GM23338 (cell line): Measurements from ENCODE around the gene SNRNP27. TPM values are rescaled to one million over a fixed set of nuclear protein-coding genes. Genes with fewer than 3 reads are reported as not detected.

Source experiments
- ATAC-seq: fragments of 200-7000 bp; cut with Tn5 transposase; 3 replicates; pipeline ENCODE4 v1.9.1; 2020
- DNase-seq: peaks from one replicate; pipeline ENCODE4 v3.0.0-alpha.2; 2015; ENCODE audit warnings: low spot score
- H2AFZ ChIP-seq: fragments of 200-600 bp; sonication (generic); 2 replicates; pipeline ENCODE4 v1.8.0; 2016; ENCODE audit warnings: antibody characterized with exemption, mild to moderate bottlenecking, moderate library complexity
- H3F3A ChIP-seq: fragments of 200-600 bp; sonication (generic); replicated peaks from 2 replicates; pipeline ENCODE4 v1.8.0; 2017; ENCODE audit warnings: antibody characterized with exemption, mixed run types, low read depth
- H3K27ac ChIP-seq: fragments of 200-600 bp; sonication (generic); 2 replicates; pipeline ENCODE4 v1.6.1; 2016; ENCODE audit warnings: low read depth
- H3K27me3 ChIP-seq: fragments of 200-600 bp; sonication (generic); 2 replicates; pipeline ENCODE4 v1.8.0; 2016; ENCODE audit warnings: mild to moderate bottlenecking, mixed run types, moderate library complexity; ENCODE audit not compliant: insufficient read depth
- H3K36me3 ChIP-seq: fragments of 200-600 bp; sonication (generic); 2 replicates; pipeline ENCODE4 v1.8.0; 2016; ENCODE audit warnings: mild to moderate bottlenecking; ENCODE audit not compliant: insufficient read depth
- H3K4me1 ChIP-seq: fragments of 200-600 bp; sonication (generic); 2 replicates; pipeline ENCODE4 v1.8.0; 2016; ENCODE audit warnings: mild to moderate bottlenecking, moderate library complexity; ENCODE audit not compliant: insufficient read depth
- H3K4me2 ChIP-seq: fragments of 200-600 bp; sonication (generic); 2 replicates; pipeline ENCODE4 v1.7.1; 2017; ENCODE audit warnings: mixed run types
- H3K4me3 ChIP-seq: fragments of 200-600 bp; sonication (generic); 2 replicates; pipeline ENCODE4 v1.6.1; 2016; ENCODE audit warnings: mixed run types
- H3K79me2 ChIP-seq: fragments of 200-600 bp; sonication (generic); replicated peaks from 2 replicates; pipeline ENCODE4 v1.8.0; 2017; ENCODE audit warnings: mild to moderate bottlenecking; ENCODE audit not compliant: insufficient read depth
- H3K9me2 ChIP-seq: fragments of 200-600 bp; sonication (generic); 2 replicates; pipeline ENCODE4 v1.8.0; 2017; ENCODE audit not compliant: insufficient read depth
- H4K20me1 ChIP-seq: fragments of 200-600 bp; sonication (generic); replicated peaks from 2 replicates; pipeline ENCODE4 v1.8.0; 2017; ENCODE audit warnings: mild to moderate bottlenecking; ENCODE audit not compliant: insufficient read depth
- H3K27ac Mint-ChIP-seq: 2 replicates; pipeline ENCODE4 v1.8.0; 2020; ENCODE audit warnings: inconsistent platforms, mild to moderate bottlenecking, moderate library complexity, mixed read lengths
- H3K27me3 Mint-ChIP-seq: 3 replicates; pipeline ENCODE4 v1.8.0; 2022; ENCODE audit warnings: low read depth, mild to moderate bottlenecking, moderate library complexity, mixed read lengths, inconsistent platforms; ENCODE audit not compliant: insufficient read depth, poor library complexity
- H3K36me3 Mint-ChIP-seq: 3 replicates; pipeline ENCODE4 v1.8.0; 2021; ENCODE audit warnings: low read depth, mild to moderate bottlenecking, inconsistent platforms, moderate library complexity, mixed read lengths
- H3K4me1 Mint-ChIP-seq: 3 replicates; pipeline ENCODE4 v1.8.0; 2020; ENCODE audit warnings: mild to moderate bottlenecking, inconsistent platforms, mixed read lengths
- H3K4me3 Mint-ChIP-seq: 3 replicates; pipeline ENCODE4 v1.8.0; 2021; ENCODE audit warnings: moderate library complexity, mild to moderate bottlenecking, inconsistent platforms, mixed read lengths
- H3K9me3 Mint-ChIP-seq: 3 replicates; pipeline ENCODE4 v1.8.0; 2020; ENCODE audit warnings: moderate library complexity, mild to moderate bottlenecking, inconsistent platforms, mixed read lengths
- CREB1 ChIP-seq: fragments of 250-450 bp; sonication (Bioruptor Pico); IDR thresholded peaks from 2 replicates; pipeline ENCODE4 v1.5.0; 2020; ENCODE audit warnings: low read depth, mild to moderate bottlenecking, moderate library complexity
- CTCF ChIP-seq, 2 experiments: fragments of 200-600 bp in 1 of 2; sonication (generic) in 1 of 2; conservative IDR thresholded peaks; 2 replicates each; pipeline versions ENCODE4 v1.5.1 to v1.6.1; 2016 to 2017; ENCODE audit warnings: antibody characterized with exemption in 2 of 2, low read depth in 2 of 2, mild to moderate bottlenecking in 2 of 2, moderate library complexity in 1 of 2
- ETS1 ChIP-seq: IDR thresholded peaks from 2 replicates; pipeline ENCODE4 v1.6.1; 2016; ENCODE audit warnings: antibody characterized with exemption
- EZH2 ChIP-seq: fragments of 200-600 bp; sonication (generic); IDR thresholded peaks from one replicate; pipeline ENCODE4 v1.8.0; 2017; ENCODE audit warnings: antibody characterized with exemption, mild to moderate bottlenecking, low read depth; ENCODE audit not compliant: unreplicated experiment
- EZH2phosphoT487 ChIP-seq: fragments of 200-600 bp; sonication (generic); IDR thresholded peaks from one replicate; pipeline ENCODE4 v1.8.1; 2018; ENCODE audit warnings: antibody characterized with exemption; ENCODE audit not compliant: unreplicated experiment
- NANOG ChIP-seq: IDR thresholded peaks from 2 replicates; pipeline ENCODE4 v1.6.1; 2016; ENCODE audit warnings: antibody characterized with exemption, borderline replicate concordance
- POLR2AphosphoS5 ChIP-seq: IDR thresholded peaks from 2 replicates; pipeline ENCODE4 v1.6.1; 2016; ENCODE audit warnings: antibody characterized with exemption, low read depth
- REST ChIP-seq: IDR thresholded peaks from one replicate; pipeline ENCODE4 v1.6.1; 2018; ENCODE audit warnings: antibody characterized with exemption; ENCODE audit not compliant: unreplicated experiment
- STAT1 ChIP-seq: IDR thresholded peaks from one replicate; pipeline ENCODE4 v1.6.1; 2016; ENCODE audit warnings: antibody characterized with exemption; ENCODE audit not compliant: unreplicated experiment
- ZNF114 ChIP-seq: fragments of 250-450 bp; sonication (Bioruptor Pico); IDR thresholded peaks from 2 replicates; pipeline ENCODE4 v1.5.0; 2020; ENCODE audit warnings: mild to moderate bottlenecking, moderate library complexity
- ZNF331 ChIP-seq: fragments of 250-450 bp; sonication (Bioruptor Pico); IDR thresholded peaks from 2 replicates; pipeline ENCODE4 v1.5.0; 2020; ENCODE audit warnings: low read depth, mild to moderate bottlenecking, moderate library complexity
- ZNF462 ChIP-seq: fragments of 250-450 bp; sonication (Bioruptor Pico); IDR thresholded peaks from 2 replicates; pipeline ENCODE4 v1.5.0; 2020; ENCODE audit warnings: mild to moderate bottlenecking, moderate library complexity
- polyA plus RNA-seq: library from polyadenylated mRNA; unstranded; fragments of >200 nt; fragmentation: Nextera tagmentation; extraction: Ambion mirVana; gene quantifications from 2 replicates; pipeline ENCODE4 v1.2.1, GENCODE V29; 2016
- total RNA-seq: library from RNA; depleted of rRNA; stranded (reverse); fragments of >200 nt; shearing (Covaris generic); gene quantifications from 2 replicates; pipeline ENCODE4 v1.2.3, GENCODE V29; 2014

The SNRNP27 gene
- total and polyA plus RNA-seq, 2 experiments from 2014 or later = 54.3 to 133 TPM

GRCh38 chr2:69932596-69932922 lies 38.8 kb downstream of the SNRNP27 start:
- Histone ChIP-seq H3K36me3 (no peaks in the 10 kb centered on the region), H2AFZ (no peak overlapping the region), H3K27me3 (no peaks in the 10 kb centered on the region), H3K9me2 (no peaks in the 10 kb centered on the region), H3K4me3 (no peak overlapping the region), H3K4me2 (no peak overlapping the region), H3F3A (no peaks in the 10 kb centered on the region), H4K20me1 (no peaks in the 10 kb centered on the region), H3K27ac (no peak overlapping the region), H3K79me2 (no peaks in the 10 kb centered on the region), H3K4me1 (peaks cover 4% of the 10 kb centered on the region; the same call in 1 of the 2 replicates)
- DNase-seq (no peak), ATAC-seq (no peak)
- H3K4me1 Mint-ChIP-seq = peaks cover 24% of the 10 kb centered on the region
- peaks cover 2% of the 10 kb centered on the region for H3K36me3 Mint-ChIP-seq
- no peak overlapping the region for H3K27ac Mint-ChIP-seq
- peaks cover 4% of the 10 kb centered on the region for H3K27me3 Mint-ChIP-seq
- H3K4me3 Mint-ChIP-seq = no peak overlapping the region
- H3K9me3 Mint-ChIP-seq = no peaks in the 10 kb centered on the region
- TF ChIP-seq EZH2phosphoT487 (no peak), ZNF462 (no peak), ZNF331 (CRISPR knock-in tag) (no peak), STAT1 (no peak), ETS1 (no peak), POLR2AphosphoS5 (no peak), ZNF114 (CRISPR knock-in tag) (no peak), EZH2 (no peak), CREB1 (CRISPR knock-in tag) (no peak), REST (no peak), NANOG (no peak), CTCF (conservative IDR thresholded peaks at IDR 0.05; ENCODE audit: low read depth in 2 of 2) (no peak)
